Right kidney (tissue), 9 donors: ENCODE measurements around the gene ACOT9.
A peak's percentile ranks its signal among the peaks of the same experiment; 100 is the strongest.
"Not testable (repeated sequence)": the region's sequence is repeated elsewhere in the genome, so short reads cannot be mapped to it uniquely, and the experiment has no call there.

Experiments
- DNase-seq: peaks from one replicate; pipeline ENCODE4 v3.0.0-alpha.2; 2016
- long read RNA-seq, 8 donors: transcript quantifications; one replicate each; lab custom pipeline, GENCODE V29; 2026

ACOT9 gene, protein sequence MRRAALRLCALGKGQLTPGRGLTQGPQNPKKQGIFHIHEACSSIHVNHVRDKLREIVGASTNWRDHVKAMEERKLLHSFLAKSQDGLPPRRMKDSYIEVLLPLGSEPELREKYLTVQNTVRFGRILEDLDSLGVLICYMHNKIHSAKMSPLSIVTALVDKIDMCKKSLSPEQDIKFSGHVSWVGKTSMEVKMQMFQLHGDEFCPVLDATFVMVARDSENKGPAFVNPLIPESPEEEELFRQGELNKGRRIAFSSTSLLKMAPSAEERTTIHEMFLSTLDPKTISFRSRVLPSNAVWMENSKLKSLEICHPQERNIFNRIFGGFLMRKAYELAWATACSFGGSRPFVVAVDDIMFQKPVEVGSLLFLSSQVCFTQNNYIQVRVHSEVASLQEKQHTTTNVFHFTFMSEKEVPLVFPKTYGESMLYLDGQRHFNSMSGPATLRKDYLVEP
- long read RNA-seq, donor 1, partial matches to known transcripts = 0 of 7 reads
- long read RNA-seq, donor 1, other reads (novel, unspliced or antisense) = 0 of 7 reads
- long read RNA-seq, donor 2, partial matches to known transcripts = 0 of 6 reads
- long read RNA-seq, donor 2, other reads (novel, unspliced or antisense) = 0 of 6 reads
- long read RNA-seq, donor 3, partial matches to known transcripts = 0 of 6 reads
- long read RNA-seq, donor 3, other reads (novel, unspliced or antisense) = 0 of 6 reads
- long read RNA-seq, donor 4, transcript ACOT9-203 (6 exons, 1,295 nt) = major isoform, 5 of 7 reads
- long read RNA-seq, donor 4, partial matches to known transcripts = 0 of 7 reads
- long read RNA-seq, donor 4, other reads (novel, unspliced or antisense) = 0 of 7 reads
- long read RNA-seq, donor 5, partial matches to known transcripts = 0 of 6 reads
- long read RNA-seq, donor 5, other reads (novel, unspliced or antisense) = 0 of 6 reads
- long read RNA-seq, donor 6, transcript ACOT9-201 (15 exons, 1,675 nt) = major isoform, 6 of 11 reads
- long read RNA-seq, donor 6, transcript ACOT9-204 (16 exons, 3,117 nt) = minor isoform, 5 of 11 reads
- long read RNA-seq, donor 6, partial matches to known transcripts = 0 of 11 reads
- long read RNA-seq, donor 6, other reads (novel, unspliced or antisense) = 0 of 11 reads
- long read RNA-seq, donor 7, transcript ACOT9-201 (15 exons, 1,675 nt) = major isoform, 10 of 20 reads
- long read RNA-seq, donor 7, transcript ACOT9-204 (16 exons, 3,117 nt) = minor isoform, 9 of 20 reads
- long read RNA-seq, donor 7, partial matches to known transcripts = 0 of 20 reads
- long read RNA-seq, donor 7, other reads (novel, unspliced or antisense) = 0 of 20 reads
- long read RNA-seq, donor 8, partial matches to known transcripts = 0 of 7 reads
- long read RNA-seq, donor 8, other reads (novel, unspliced or antisense) = 0 of 7 reads

DNA sequence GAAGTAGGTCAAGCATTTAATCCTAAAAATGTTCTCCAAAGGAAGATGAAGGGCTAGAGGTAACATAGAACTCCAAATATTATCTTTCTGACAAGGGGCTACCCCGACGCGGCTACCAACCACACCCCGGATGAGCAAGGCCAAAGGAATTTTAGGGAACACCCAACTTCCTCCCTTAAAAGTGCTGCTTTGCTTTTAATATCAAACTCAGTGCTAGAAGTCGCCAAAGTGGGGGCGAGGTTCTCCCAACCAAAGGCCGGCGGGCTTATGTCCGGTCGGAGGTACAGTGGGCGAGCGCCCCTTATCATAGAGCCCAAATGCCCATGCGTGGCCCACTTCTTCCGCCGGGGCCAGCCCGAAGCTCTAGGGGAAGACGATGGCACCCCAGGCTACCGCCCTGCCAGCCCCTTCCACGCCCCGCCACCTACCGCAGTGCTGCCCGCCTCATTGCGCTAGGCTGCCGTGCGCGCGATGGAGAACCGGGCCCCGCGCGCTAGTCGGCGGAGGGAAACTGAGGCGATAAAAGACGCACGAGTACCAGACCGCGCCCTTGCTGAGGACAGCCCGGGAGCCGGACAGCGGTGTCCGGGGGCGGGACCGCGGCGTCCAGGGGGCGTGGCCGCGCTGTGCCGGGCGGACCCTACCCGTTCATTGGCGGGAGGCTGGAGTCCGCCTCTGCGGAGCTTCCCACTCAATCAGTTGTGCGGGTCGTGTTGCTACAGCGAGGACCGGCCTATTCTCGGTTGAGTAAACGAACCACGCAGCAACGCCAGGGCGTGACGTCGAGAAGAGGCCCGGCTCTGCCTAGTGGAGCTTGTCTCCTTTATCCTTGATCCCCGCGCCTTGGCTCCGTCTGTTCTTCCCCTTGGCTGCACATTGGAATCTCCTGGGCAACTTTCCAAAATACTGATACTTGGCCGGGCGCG, at the start of gene ACOT9:
Gene ACOT9 (minus strand): TSS at position 580 of the 926 bp plus-strand sequence. CDS start 132 bp downstream, at position 448.
- peak; percentile 82 for DNase-seq

- peak; percentile 41 for DNase-seq
These were observed 47.0 kb upstream of the ACOT9 start for GRCh38 chrX:23790155-23790497.

DNA sequence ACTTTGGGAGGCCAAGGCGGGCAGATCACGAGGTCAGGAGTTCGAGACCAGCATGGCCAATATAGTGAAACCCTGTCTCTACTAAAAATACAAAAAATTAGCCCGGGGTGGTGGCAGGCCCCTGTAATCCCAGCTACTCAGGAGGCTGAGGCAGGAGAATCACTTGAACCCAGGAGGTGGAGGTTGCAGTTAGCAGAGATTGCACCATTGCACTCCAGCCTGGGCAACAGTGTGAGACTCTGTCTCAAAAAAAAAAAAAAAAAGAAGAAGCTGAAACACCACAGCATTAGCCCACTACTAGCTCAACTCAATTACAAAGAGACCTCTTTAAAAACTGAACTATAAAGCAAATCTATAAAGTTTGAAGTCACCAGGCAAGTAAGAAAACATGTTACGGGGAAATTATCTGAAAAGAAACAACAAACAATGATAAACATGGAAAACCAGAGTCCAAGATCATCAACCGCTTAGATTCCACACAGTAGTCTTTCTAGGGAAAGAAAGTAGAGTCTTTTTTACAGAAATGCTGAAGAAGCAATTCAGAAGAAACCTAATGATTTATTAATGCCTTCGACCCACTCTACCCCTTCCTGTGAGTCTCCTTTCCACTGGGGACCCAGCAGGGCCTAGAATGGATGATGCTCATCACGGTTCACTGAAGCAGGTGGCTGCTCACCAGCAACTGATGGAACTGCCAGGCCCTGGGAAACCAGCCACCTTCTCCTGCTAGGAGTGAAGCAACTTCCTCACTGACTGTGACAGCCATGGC, 46.5 kb upstream of the ACOT9 start:
- no peak for DNase-seq

GRCh38 chrX:23788946-23789345, 45.9 kb upstream of the ACOT9 start:
- DNase-seq = no peak

DNA sequence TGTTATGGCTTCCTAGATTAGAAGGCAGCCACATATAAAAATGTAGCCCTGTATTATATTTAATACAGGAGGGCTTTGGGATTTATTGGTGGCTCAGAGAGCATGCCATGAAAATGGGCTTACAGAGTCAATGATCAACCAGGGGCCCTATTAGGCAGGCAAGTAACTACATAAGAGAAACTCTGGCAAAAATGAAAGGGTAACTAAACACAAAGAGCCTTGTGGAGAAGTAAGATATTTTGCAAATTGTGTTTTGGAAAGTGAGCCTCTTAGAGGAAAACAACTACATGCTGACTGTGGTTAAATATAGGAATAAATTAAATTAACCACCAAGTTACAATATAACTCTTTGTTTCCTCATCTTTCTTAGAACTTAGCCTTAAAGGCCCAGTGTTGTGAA, 45.4 kb upstream of the ACOT9 start:
- no peak for DNase-seq

DNA sequence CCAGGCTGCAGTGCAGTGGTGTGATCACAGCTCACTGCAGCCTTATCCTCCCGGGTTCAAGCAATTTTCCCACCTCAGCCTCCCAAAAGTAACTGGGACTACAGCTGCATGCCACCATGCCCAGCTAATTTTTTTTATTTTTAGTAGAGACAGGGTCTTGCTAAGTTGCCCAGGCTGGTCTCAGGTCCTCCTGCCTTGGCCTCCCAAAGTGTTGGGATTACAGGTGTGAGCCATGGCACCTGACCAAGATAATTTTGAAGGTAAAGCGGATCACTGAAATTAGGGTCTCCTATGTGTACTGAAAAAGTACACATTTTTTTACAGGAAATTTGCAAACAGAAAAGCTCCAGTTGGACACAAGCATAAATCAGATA, 44.7 kb upstream of the ACOT9 start:
- DNase-seq = no peak

GRCh38 chrX:23786268-23786815, 43.3 kb upstream of the ACOT9 start:
- DNase-seq = no peak

- DNase-seq = no peak
These were observed 42.5 kb upstream of the ACOT9 start for GRCh38 chrX:23785580-23785979.

- DNase-seq = no peak
These were observed 41.6 kb upstream of the ACOT9 start for GRCh38 chrX:23784470-23785331.

DNA sequence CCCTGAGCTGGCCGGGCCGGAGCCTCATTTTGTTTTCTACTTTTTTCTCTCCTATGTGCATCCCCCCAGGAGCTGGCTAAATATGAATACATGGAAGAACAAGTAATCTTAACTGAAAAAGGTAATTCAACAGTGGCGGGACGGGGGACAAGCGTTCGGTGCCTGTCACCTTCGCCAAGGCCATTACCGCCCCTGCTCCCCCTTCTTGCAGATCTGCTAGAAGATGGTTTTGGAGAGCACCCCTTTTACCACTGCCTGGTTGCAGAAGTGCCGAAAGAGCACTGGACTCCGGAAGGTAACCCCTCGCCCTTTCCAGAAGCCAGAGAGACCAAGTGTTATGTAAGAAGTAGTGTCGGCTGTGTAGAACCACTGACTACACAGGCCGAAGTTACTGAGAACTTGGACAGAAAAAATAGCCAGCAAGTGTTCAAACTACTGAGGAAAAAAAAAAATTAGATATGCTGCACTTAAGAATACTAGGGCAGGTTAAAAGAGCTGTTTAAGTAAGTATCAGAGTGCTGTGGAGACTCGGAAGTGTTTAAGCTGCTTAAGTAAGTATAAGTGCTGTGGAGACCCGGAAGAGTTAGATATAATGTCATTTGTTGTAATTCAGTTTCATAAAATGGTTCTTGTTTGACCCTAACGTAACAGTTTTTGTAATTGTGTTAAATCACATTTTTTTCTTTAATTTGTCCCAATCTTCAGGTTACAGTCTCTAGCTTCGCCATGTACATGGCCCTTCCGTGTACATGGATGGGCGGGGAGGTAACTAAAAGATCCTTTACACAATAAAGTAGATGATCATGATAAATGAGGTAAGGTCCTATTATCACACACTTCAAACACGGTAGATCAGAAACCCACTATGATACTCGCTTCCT, 40.8 kb upstream of the ACOT9 start:
- no peak for DNase-seq

DNA sequence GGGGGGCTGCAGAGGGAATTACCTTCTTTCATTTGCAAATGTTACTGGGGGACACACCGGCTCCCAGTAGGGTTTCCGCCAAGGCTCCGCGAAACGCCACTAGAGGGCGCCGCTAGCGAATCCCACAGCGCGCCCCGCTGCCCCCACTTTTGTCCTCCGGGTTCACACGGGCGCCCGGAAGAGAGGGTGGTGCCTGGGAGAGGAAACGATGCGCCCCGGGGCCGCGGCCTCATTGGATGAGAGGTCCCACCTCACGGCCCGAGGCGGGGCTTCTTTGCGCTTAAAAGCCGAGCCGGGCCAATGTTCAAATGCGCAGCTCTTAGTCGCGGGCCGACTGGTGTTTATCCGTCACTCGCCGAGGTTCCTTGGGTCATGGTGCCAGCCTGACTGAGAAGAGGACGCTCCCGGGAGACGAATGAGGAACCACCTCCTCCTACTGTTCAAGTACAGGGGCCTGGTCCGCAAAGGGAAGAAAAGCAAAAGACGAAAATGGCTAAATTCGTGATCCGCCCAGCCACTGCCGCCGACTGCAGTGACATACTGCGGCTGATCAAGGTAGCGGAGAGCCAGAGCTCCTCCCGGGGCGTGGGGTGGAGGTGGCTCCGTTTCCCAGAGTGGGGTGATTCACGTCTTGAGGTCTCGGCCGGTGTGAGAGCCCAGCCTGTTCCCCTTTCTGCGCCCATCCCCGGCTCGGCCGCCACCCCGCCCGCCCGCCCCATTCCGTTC, 40.0 kb upstream of the ACOT9 start, which contains the start of gene SAT1:
Gene SAT1 (plus strand): TSS at position 311 of the 726 bp plus-strand sequence. CDS start 179 bp downstream, at position 490.
- DNase-seq = peak; percentile 76

DNA sequence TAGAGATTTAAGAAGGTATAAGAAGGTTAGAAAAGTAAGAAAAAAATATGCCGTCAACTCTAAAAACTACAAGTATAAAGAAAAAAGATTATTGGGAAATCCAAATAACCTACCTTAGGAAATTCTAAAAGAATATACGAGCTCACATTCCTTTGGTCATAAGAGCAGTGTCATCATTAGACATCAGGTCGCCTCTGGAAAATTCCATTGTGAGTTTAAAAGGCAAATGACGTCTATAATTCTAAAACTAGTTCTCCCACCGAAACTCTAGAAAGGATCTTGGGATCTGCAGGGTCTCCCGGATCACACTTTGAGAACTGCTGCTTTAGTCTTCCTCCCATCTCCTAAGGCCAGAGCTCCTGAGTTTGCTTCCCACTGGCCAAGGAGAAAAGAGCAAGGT, 39.4 kb upstream of the ACOT9 start:
- DNase-seq = no peak

GRCh38 chrX:23779025-23779424, 35.9 kb upstream of the ACOT9 start:
- DNase-seq = no peak

DNA sequence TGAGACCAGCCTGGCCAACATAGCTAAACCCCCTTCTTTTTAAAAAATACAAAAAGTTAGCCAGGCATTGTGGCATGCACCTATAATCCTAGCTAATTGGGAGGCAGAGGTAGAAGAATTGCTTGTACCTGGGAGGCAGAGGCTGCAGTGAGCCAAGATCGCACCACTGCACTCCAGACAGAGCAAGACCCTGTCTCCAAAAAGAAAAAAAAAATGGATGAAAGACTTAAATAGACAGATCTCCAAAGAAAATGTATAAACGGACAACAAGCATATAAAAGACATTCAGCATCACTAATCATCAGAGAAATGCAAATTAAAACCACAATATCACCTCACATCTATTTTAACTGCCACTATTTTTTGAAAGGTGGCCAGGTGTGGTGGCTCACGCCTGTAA, 33.3 kb upstream of the ACOT9 start:
- no peak for DNase-seq

GRCh38 chrX:23773601-23774175, 30.6 kb upstream of the ACOT9 start:
- DNase-seq = no peak

DNA sequence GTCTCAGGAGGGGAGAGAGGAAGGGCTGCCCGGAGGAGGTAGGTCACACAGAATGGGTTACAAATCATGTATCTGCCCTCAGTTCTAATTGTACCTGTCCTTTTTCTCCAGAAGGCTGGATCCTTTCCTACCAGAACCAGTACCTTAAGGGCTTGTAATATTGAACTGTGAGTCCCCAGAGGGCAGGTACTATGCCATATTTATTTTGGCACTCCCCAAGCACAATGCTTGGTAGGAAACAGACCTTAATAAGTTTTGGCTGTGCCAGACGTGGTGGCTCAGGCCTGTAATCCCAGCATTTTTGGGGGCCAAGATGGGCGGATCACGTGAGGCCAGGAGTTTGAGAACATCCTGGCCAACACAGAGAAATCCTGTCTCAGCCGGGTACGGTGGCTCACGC, 28.0 kb upstream of the ACOT9 start:
- not testable (repeated sequence) for DNase-seq

- DNase-seq = no peak
These were observed 27.1 kb upstream of the ACOT9 start for GRCh38 chrX:23770142-23770541.
